GM18858 (cell line): ENCODE measurements around the gene LCNL1.

Experiments used
- ATAC-seq: cut with Tn5 transposase; IDR thresholded peaks from one replicate; pipeline ENCODE4 v1.9.1; 2021; ENCODE audit not compliant: unreplicated experiment

LCNL1 gene

GRCh38 chr9:136982232-136983051 is at the start of gene LCNL1:
Gene LCNL1, plus strand, starts transcription at chr9:136982993. Its CDS starts 594 bp downstream, at chr9:136983587.
- ATAC-seq, result no peak

DNA sequence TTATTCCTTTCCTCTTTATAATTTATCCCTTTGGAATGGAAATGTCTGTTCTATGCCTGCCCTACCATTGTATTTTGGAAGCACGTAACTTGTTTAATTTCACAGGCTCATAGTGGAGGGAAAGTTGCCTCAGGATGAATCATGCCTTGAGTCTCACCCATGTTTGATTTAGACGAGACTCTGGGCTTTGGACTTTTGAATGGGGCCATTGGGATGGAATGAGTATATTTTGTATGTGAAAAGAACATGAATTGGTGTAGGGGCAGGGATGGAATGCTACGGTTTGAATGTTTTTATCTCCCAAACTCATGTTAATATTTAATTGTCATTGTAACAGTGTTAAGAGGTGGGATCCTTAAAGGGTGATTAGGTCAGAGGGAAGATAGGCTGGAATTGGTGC is 48.5 kb upstream of the LCNL1 start:
- ATAC-seq, result no peak

DNA sequence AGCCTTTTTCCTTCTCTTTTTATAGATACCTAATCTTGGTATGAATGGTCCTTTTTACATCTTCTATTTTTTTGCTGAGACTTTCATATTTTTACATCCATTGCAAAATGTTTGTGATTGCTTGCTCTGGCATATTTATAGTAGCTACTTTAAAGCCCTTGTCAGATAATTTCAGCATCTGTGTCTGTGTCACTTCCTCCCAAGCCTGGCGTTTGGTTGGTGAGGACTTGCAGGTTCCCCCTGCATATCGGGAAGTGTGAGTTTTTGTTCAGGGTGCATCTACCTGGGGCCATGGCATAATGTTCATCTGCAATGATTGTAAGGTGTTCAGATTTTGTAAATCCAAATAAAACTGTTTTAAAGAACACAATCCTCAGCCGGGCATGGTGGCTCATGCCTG is 47.1 kb upstream of the LCNL1 start:
- ATAC-seq, result no peak

- no peak for ATAC-seq
These were observed 46.1 kb upstream of the LCNL1 start for GRCh38 chr9:136936645-136937170.

DNA sequence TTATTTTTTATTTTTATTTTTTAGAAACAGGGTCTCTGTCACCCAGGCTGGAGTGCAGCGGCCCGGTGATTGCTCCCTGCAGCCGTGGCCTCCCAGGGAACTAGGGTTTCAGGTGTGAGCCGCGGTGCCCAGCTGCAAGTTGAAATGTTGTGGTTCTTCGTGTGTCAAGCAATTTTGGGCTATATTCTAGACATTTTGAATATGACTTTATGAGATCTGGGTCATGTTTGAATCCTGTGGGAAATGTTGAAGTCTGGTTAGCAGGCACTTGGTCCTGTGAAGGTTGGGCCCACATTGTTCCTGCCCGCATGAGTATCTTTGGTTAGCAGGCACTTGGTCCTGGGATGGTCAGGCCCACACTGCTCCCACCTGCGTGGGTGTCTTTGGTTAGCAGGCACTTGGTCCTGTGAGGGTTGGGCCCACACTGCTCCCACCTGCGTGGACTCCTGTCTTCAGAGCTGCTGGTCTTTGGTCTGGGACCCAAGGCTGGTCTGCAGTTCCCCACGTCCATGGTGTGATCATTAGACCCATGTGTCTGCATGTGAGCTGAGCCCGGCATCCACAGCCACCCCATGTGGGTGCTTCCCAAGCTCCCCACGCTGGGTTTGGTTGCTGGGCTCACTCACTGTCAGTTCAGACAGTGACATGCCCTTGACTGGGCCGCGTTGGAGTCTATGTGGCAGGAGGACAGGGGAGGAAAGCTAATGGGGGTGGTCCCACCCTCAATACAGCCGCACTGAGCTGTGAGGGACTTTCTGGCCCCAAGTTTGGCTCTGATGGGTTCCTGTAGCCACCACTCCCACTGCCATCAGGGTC is 45.4 kb upstream of the LCNL1 start:
- no peak for ATAC-seq

- ATAC-seq, result no peak
These were observed 43.3 kb upstream of the LCNL1 start for GRCh38 chr9:136939431-136939995.

DNA sequence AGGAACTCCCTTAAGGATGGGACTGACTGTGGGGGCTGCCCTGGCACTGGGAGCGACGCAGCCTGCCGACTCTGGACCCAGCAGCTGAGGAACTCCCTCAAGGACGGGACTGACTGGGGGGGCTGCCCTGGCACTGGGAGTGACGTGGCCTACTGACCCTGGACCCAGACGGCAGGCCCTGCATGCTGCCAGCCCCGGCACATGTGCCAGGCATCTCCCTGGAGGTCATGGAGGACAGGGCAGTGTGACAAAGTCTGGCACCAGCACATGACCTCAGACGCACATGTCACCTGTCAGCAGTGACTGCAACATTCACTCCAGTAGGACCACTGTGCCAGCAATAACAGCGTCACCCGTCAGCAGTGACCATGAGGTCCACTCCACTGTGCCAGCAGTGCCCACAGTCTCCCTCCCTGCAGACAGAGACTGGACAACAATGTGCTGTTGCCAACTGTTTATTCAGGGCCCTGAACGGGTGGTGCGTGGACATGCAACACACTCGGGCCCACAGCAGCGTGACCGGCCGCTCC is 42.7 kb upstream of the LCNL1 start:
- no peak for ATAC-seq

GRCh38 chr9:136940526-136941230 is 42.1 kb upstream of the LCNL1 start:
- no peak for ATAC-seq

- ATAC-seq, result no peak
These were observed 41.3 kb upstream of the LCNL1 start for GRCh38 chr9:136941231-136942111.

DNA sequence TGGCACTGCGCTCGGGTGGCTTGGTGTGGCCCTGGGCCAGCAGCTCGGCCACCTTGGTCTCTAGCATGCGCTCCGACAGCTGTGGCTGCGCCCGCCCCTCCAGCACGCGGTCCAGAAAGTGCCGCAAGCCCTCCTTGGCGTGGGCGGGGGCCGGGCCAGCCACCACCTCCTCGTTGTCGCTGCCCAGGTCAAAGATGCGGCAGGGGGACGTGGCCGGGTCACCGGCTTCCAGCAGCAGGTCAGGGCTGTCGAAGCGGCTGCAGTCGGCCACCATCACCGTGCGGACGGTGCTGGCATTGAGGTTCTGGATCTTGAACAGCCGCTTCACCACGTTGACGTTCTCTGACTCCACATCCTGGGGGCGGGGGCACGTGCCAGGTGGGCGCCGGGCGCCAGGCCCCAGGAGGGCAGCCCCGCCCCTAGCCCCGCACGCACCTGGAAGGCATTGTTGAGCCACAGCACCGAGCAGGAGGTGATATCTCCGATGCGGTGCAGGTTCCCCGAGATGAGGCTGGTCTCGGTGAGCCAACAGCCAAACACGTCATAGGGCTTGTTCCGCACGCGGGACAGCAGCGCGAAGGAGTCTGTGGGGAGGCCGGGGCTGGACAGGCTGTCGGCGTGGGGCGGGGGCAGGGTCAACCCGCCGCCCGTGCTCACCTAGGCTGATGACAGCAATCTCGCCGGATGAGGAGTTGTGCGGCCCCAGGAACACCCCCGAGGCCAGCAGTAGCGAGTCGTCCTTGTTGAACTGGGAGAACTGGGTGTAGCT is 40.5 kb upstream of the LCNL1 start:
- no peak for ATAC-seq

GRCh38 chr9:136942881-136943230 is 39.9 kb upstream of the LCNL1 start:
- no peak for ATAC-seq

DNA sequence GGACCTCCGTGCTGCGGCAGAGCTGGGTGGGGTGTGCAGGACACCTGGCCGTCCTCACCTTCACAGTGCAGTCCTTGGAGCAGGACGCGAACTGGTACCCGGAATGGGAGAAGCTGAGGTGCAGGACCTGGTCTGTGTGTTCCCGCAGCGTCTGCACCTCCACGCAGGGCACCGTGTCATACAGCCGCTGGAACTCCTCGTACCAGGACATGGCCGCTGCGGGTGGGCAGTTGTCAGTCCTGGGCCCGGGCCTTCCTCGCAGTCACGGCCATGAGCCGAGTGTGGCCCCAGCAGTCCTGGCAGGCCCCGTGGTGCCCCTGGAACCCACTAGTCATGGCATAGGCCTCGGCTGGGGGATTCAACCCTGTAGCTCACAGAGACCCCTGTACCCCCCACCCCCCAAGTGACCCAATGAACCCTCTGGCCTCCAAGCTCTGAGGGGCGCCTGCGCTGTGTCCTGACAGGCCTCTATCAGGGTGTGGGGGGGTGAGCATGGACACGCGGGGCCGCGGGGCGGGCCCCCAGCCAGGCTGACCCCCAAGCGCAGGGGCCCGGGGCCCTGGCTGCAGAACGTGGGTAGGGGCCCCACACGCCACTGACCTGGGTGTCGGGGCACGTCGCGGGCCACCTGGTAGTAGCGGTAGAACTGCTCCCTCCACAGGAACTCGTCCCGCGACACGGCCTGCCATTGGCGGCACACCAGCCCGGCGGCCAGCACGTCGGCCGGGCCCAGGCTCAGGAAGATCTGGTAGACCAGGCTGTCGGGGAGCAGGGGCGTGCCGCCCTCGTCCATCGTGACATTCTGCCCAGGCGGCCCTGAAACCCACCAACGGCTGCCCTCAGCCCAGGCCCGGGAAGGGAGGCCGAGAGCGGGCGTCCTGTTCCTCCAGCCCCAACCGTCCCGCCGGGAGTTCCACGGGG is 39.2 kb upstream of the LCNL1 start:
- ATAC-seq, result no peak

DNA sequence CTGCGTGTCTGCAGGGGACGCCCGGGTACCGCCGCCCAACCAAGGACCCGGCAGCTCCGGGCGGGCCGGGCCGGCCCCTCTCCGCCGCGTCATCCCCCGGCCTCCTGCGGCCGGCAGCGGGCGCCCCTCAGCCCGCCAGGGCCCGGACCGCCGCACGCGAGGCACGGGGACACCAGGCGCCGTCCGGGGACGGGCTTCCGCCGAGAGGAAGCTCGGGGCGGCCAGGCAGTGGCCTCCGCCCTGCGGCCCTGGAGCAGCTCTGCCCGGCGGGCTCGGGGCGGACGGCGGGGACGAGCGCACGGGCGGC is 38.6 kb upstream of the LCNL1 start:
- peak; percentile 28 for ATAC-seq

- ATAC-seq, result peak; percentile 72
These were observed 38.1 kb upstream of the LCNL1 start, which contains the start of the genes C8G and FBXW5 for GRCh38 chr9:136944519-136945332. Gene C8G, plus strand, starts transcription at chr9:136945243. Its CDS starts 78 bp downstream, at chr9:136945321. Gene FBXW5, minus strand, starts transcription at chr9:136944738. Its CDS starts 655 bp downstream, at chr9:136944083.

DNA sequence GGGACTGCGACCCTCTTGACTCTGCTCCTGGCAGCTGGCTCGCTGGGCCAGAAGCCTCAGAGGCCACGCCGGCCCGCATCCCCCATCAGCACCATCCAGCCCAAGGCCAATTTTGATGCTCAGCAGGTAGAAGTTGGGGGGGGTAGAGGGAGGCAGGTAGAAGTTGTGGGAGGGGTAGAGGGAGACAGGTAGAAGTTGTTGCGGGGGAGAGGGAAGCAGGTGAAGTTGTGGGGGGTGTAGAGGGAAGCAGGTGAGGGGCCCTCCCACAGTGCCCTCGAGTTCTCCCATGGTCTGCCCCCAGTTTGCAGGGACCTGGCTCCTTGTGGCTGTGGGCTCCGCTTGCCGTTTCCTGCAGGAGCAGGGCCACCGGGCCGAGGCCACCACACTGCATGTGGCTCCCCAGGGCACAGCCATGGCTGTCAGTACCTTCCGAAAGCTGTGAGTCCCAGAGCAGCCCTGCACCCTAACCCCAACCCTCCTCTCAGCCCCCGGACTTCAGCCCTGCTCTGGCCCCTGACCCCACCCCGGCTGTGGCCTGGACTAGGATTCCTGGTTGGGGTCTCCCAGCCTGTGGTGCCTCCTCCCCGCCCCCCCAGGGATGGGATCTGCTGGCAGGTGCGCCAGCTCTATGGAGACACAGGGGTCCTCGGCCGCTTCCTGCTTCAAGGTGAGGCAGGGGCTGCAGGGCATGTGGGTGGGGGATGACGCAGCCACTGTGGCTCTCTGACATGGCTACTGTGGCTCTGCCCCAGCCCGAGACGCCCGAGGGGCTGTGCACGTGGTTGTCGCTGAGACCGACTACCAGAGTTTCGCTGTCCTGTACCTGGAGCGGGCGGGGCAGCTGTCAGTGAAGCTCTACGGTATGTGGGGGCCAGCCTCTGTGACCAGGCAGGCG is 37.2 kb upstream of the LCNL1 start:
- no peak for ATAC-seq
